ENCODE results near the gene MIA.
"Not testable (repeated sequence)": the region's sequence is repeated elsewhere in the genome, so short reads cannot be mapped to it uniquely, and the experiment has no call there.

The MIA gene

DNA sequence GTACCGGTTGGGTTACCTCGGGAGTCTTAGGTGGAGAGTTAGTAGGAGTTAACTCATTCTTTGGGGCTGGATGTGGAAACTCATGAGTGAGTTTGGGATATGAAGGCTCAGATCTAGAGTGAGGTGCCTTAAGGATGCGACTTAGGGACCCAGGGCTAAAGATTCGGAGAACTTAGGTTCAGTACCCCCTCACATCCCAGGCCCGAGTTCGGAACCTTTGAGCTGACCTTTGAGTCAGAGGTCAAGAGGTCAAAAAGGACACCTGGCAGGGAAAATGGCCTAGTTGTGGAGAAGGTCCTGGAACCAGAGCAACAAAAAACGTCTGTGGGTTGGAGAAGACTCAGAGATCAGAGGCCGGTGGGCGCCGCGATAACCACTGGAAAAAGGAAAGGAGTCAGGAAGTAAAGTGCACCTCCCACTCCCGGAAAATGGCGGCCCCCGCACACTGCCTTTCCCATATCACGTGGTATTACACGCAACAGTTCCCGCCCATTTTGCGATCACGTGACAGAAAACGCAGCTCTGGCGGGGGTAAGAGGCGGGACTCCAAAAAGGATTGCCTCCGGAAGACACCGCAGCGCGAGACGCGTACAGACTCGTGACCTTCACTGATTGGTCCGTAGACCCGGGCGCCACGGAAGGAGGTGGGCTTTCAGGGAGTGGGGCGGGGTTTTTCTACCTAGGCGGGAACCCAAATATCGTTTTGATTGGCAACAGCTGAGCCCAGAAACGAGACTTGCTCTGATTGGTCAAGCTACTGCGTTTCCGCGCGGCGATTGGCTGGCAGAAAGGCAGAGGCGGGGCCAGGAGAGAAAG lies 25.1 kb upstream of the MIA start, which contains the start of gene ACTMAP:
Gene ACTMAP, minus strand, starts transcription at position 420 of the 816 bp plus-strand sequence. CDS start 674 bp downstream, outside the sequence.
- DNase-seq (ENCODE audit: low read depth, low spot score) = peak; percentile 100

DNA sequence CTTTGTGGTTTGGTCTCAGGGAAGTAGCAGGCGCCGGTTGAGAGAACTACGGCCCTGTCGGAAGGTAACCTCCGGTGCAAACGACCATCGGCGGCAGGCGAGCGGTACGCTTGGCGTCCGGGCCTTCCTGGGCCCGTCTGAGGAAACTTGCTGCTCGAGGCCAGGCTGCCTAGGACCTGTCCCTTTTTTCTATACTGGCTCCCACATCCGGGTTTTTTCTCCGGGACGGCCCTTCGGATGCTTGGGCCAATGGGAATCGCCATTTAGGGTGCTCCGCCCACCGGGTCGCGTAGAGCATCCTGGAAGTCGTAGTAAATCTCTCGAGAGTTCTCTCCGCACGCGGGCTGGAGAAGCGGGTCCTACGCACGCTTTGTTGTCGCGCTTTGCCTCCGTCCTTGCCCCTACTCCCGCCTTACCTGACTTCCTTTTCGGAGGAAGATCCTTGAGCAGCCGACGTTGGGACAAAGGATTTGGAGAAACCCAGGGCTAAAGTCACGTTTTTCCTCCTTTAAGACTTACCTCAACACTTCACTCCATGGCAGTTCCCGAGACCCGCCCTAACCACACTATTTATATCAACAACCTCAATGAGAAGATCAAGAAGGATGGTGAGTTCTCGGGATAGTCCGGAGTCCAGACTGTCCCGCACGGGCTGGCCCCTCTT lies 24.3 kb upstream of the MIA start, which contains the start of gene SNRPA:
Gene SNRPA, plus strand, starts transcription at position 330 of the 664 bp plus-strand sequence. Its CDS starts 206 bp downstream, at position 536.
- peak; percentile 99 for DNase-seq (ENCODE audit: low read depth, low spot score)

DNA sequence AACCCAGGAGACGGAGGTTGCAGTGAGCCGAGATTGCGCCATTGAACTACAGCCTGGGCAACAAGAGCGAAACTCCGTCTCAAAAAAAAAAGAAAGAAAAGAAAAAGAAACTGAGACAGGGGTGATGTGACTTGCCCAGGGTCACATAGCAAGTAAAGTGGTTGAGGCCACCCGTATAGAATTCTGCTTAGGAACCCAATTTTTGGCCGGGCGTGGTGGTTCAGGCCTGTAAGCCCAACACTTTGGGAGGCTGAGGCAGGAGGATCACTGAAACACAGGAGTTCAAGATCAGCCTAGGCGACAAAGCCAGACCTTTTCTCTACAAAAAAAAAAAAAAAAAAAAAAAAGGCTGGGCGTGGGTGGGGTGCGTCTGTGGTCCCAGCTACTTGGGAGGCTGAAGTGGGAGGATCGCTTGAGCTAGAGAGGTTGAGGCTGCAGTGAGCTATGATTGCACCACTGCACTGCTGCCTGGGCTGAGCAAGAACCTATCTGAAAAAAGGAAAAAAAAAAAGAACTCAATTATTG lies 23.0 kb upstream of the MIA start:
- peak; percentile 31 for DNase-seq (ENCODE audit: low read depth, low spot score)

DNA sequence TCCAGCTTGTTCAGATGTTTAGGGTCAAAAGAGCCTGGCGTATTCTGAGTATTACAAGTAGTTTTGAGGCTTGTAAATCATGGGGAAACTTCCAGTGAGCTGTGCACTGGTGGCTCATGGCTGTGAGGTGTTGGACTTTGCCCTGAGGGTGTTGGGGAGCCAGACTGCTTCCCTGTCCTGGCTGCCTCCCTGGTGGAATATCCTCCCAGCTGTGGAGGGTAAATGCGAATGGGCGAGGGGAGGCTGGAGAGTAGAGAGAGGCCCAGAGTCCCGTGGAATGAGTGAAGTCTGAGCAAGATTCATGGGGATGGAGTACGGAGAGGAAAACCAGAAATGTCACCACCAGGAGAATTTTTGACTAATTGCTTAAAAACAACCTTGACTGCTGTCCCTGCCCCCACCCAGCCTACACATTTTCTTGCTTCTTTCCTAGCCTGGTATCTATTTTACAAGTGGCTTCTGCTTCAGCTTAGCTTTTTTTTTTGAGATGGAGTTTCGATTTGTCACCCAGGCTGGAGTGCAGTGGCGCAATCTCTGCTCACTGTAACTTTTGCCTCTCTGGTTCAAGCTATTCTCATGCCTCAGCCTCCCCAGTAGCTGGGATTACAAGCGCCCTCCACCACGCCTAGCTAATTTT lies 20.6 kb upstream of the MIA start:
- DNase-seq (ENCODE audit: low read depth, low spot score) = peak; percentile 41

DNA sequence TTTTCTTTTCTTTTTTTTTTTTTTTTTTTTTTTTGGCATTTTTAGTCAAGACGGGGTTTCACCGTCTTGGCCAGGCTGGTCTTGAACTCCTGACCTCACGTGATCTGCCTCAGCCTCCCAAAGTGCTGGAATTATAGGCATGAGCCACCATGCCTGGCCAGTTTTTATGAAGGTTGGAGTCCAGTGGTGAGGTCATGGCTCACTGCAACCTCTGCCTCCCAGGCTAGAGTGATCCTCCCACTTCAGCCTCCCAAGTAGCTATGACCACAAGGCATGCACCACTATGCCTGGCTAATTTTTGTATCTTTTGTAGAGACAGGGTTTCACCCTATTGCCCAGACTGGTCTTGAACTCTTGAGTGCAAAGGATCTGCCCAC lies 20.1 kb upstream of the MIA start:
- no peak for DNase-seq (ENCODE audit: low read depth, low spot score)

DNA sequence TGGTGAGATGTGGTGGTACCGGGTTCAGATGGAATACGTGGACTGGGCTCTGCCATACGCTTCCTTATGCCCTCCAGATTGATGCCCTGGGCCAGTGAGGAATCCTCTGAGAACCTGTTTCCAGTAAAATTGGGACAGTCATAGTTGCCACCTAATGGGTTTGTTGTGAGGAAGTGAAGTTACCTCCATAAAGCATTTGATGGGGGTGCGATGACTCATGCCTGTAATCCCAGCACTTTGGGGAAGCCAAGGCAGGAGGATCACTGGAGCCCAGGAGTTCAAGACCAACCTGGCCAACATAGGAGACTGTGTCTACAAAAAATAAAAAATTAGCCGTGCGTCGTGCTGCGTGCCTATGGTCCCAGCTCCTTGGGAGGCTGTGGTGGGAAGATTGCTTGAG lies 19.5 kb upstream of the MIA start:
- DNase-seq (ENCODE audit: low read depth, low spot score) = no peak

DNA sequence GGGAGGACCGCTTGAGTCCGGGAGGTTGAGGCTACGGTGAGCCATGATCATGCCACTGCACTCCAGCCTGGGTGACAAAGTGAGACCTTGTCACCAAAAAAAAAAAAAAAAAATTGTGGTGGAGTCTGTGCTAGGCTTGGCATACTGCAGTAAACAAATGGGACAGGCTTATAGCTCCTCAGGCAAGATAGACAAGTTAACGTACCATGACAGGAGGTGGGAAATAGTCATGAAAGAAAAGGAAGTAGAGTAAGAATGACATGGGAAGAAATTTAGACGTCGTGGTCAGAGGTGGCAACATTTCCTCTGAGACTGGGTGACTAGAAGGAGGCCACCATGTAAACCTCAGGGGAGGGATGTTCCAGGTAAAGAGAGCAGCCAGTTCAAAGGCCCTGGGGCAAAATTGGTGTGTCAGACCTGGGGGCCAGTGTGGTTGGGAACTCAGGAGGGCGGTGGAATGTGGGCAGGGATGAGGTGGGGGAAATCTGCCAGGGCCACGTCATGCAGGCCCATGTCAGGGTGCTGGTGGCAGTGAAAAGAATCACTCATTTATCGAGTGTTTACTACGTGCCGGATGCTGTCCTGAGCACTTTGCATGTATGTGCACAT lies 18.7 kb upstream of the MIA start:
- DNase-seq (ENCODE audit: low read depth, low spot score) = no peak

DNA sequence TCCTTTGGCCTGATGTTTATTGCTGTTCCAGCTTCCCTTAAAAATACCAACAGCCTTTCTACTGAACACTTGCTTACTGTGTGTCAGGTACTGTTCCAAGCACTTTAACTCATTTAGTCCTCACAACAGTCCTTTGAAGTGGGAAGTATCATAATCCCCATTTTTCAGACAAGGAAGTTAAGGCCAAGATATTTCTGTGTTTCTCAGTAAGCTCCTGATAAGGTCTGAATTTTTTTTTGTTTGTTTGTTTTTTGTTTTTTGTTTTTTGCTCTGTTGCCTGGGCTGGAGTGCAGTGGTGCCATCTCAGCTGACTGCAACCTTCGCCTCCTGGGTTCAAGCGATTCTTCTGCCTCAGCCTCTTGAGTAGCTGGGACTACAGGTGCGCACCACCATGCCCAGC lies 16.8 kb upstream of the MIA start:
- no peak for DNase-seq (ENCODE audit: low read depth, low spot score)

DNA sequence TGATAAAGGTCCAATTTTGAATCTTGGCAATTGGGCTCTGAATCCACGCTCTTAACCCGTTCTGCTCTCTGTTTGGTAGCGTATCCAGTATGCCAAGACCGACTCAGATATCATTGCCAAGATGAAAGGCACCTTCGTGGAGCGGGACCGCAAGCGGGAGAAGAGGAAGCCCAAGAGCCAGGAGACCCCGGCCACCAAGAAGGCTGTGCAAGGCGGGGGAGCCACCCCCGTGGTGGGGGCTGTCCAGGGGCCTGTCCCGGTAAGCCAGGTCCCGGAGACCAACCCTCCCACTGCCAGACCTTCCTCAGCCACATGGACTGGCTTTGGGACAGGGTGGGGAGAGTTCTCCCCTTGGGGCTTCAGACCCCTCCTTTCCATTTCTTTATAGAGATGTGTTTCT lies 16.0 kb upstream of the MIA start:
- DNase-seq (ENCODE audit: low read depth, low spot score) = no peak

DNA sequence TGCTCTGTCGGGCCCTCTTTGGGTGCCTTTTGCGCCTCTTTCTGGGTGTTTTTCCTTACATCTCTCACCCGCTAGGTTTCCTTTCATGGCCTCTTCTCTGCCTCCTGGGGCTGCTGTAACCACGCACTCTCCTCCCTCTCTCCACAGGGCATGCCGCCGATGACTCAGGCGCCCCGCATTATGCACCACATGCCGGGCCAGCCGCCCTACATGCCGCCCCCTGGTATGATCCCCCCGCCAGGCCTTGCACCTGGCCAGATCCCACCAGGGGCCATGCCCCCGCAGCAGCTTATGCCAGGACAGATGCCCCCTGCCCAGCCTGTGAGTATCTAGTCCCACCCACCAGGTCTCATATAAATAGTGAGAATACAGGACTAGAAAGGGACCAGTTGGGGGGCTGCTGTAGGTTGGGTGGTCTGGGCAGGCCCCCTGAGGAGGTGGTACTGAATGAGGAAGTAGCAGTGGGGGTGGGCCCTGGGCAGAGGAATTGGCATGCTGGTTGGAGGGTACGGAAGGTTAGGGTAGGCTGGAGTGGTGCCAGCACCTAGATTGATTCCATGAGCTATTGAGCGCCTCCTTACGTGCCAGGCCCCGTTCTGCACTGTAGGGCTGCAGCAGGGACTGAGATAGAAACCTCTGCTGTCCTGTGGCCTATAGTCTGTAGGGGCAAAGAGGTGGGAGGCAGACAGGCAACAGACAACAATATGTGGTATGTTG lies 12.4 kb upstream of the MIA start:
- no peak for DNase-seq (ENCODE audit: low read depth, low spot score)

DNA sequence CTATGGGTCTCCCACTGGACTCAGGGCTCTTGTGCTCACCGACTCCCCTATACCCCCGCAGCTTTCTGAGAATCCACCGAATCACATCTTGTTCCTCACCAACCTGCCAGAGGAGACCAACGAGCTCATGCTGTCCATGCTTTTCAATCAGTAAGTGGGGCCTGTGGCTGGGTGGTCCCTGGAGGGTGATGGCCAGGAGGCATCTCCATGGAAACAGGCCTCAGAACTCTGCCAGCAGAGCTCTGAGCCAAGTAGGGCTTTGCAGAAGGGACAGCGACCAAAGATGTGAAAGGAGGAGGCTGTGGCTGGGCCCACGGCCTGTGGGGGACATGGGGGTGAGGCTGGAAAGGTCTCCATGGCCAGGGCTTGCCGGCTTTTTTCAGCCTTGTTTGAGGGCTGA lies 11.8 kb upstream of the MIA start:
- no peak for DNase-seq (ENCODE audit: low read depth, low spot score)

DNA sequence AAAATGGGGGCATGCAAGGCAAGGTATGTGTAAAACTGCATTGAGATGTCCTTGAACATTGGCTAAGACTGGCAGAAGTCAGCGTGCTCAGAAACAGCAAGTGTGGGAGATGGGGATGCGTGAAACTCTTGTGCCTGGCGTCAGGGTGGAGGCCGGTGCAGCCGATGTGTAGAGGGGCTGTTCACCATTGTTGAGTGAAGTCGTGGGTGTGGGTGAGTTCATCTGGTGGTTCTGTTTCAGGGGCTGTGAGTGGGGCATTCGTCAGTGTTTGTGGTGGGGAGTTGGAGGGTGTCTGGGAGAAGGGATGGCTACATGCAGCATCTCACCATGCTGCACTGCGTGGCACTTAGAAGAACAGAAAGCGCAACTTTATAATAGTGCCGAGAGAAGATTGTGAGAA lies 11.4 kb upstream of the MIA start:
- DNase-seq (ENCODE audit: low read depth, low spot score) = no peak

DNA sequence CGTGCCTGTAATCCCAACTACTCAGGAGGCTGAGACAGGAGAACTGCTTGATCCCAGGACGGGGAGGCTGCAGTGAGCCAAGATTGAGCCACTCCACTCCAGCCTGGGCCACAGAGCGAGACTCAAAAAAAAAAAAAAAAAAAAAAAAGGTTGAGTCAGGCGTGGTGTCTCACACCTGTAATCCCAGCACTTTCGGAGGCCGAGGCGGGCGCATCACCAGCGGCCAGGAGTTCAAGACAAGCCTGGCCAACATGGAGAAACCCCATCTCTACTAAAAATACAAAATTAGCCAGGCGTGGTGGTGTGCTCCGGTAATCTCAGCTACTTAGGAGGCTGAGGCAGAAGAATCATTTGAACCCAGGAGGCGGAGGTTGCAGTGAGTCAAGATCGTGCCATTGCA lies 8.9 kb upstream of the MIA start:
- DNase-seq (ENCODE audit: low read depth, low spot score) = not testable (repeated sequence)

DNA sequence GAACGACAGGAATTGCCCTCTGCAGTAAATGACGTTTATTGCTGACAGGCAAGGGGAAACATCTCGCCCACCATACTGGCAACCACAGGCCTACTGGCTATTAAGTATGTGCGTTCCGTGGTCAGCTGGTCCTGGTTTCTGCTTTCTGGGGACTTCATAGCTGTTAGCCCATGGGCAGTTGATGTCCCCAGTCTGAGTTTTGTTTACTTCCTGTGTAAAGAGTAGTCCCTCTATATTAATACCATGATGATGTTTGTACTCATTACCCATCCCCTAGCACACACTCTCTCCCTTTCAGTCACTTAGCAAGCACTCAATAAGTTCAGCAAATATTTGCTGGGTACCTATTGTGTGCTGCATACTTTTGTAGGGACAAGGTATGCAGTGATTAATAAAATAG lies 6.5 kb upstream of the MIA start:
- no peak for DNase-seq (ENCODE audit: low read depth, low spot score)

DNA sequence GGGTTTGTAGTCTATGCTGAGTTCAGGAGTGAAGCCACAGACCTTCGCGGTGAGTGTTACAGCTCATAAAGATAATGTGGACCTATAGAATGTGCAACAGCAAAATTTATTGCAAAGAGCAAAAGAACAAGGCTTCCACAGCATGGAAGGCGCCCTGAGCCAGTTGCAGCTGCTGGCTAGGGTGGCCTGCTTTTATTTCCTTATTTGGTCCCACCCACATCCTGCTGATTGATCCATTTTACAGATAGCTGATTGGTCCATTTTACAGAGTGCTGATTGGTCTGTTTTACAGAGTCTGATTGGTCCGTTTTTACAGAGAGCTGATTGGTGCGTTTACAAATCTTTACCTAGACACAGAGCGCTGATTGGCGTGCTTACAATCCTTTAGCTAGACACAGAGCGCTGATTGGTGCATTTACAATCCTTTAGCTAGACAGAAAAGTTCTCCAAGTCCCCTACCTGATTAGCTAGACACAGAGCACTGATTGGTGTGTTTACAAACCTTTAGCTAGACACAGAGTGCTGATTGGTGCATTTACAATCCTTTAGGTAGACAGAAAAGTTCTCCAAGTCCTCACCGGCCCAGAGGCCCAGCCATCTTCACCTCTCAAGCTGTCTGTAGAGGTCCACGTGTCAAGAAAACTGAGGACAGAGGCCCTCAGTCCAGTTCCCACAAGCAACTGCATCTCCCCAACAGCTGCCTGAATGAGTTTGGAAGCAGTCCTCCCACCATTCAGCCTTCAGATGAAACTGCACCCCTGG lies 4.0 kb upstream of the MIA start:
- peak; percentile 26 for DNase-seq (ENCODE audit: low read depth, low spot score)

DNA sequence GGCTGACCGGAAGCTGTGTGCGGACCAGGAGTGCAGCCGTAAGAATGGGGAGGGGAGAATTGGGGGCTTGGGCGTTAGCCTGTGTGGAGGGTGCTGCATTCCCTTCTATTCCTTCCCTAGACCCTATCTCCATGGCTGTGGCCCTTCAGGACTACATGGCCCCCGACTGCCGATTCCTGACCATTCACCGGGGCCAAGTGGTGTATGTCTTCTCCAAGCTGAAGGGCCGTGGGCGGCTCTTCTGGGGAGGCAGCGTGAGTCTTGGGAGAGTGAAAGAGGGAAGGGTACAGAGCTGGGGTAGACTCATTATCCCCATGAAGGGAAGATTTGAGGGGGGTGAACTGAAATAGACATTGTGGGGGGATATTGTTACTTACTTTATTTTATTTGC lies 306 bp downstream of the MIA start:
- DNase-seq (ENCODE audit: low read depth, low spot score) = no peak

DNA sequence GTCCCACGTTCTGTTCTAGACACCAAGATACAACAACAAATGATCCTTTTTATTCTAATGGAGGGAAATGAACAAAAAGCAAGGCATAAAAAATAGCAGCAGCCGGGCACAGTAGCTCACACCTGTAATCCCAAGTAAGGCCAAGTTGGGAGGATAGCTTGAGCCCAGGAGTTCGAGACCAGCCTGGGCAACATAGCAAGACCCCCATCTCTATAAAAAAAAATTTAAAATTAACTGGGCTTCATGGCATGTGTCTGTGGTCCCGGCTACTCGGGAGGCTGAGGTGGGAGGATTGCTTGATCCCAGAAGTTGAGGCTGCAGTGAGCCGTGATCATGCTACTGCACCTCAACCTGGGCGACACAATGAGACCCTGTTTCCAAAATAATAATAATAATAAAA lies 1.0 kb downstream of the MIA start:
- DNase-seq (ENCODE audit: low read depth, low spot score) = no peak

DNA sequence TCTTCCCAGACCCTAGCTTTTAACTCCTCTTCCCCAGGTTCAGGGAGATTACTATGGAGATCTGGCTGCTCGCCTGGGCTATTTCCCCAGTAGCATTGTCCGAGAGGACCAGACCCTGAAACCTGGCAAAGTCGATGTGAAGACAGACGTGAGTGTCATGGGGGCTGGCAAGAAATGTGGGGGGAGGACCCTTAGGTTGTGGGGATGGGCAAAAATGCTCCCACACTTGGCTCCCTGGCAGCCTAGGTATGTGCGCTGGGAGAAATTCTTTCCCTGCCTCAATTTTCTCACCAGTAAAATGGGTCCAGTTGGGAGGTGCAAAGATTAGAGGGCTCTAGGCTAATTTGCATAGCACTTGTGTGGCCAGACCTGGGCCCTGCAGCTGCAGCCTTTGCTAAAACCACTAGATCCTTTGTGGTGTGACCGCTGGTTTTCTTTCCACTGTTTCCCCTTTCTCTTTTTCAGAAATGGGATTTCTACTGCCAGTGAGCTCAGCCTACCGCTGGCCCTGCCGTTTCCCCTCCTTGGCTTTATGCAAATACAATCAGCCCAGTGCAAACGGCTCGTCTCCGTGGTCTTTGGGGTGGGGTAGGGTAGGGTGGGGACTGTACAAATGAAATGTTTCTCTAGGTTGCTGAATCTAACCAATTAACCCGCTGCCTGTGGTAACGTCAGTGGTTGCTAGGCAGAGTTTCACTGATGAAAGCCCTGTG lies 1.8 kb downstream of the MIA start:
- peak; percentile 97 for DNase-seq (ENCODE audit: low read depth, low spot score)

DNA sequence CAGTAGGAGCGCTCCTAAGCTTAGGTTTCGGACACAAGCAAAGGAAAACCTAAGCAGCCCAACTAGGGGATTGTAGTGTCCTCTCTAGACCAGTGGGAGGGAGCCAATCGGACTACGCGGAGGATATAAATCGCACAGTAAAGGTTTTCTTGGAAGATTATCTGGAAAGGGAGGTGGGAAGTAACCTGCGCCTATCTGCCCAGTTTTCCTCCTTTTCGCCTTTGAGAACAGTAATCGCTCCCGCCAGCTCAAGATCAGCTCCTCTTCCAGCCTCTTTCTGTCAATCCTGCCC lies 2.3 kb downstream of the MIA start:
- DNase-seq (ENCODE audit: low read depth, low spot score) = no peak
